GM21576 (cell line): ENCODE results near the gene RASAL3.

Experiments used
- ATAC-seq: cut with Tn5 transposase; IDR thresholded peaks from one replicate; pipeline ENCODE4 v1.9.1; 2021; ENCODE audit warnings: mild to moderate bottlenecking, moderate library complexity; ENCODE audit not compliant: unreplicated experiment

Gene RASAL3

GRCh38 chr19:15449620-15450527 lies 14.5 kb downstream of the RASAL3 start, which contains the start of gene WIZ:
TSS of gene WIZ (minus strand) at chr19:15449956. CDS start at chr19:15448307, 1,649 bp downstream.
- ATAC-seq = no peak

- ATAC-seq = no peak
These were observed 15.3 kb downstream of the RASAL3 start for GRCh38 chr19:15448778-15449619.

- no peak for ATAC-seq
These were observed 16.1 kb downstream of the RASAL3 start for GRCh38 chr19:15448044-15448777.

GRCh38 chr19:15447057-15447456 lies 17.3 kb downstream of the RASAL3 start:
- ATAC-seq = no peak

- ATAC-seq = no peak
These were observed 18.5 kb downstream of the RASAL3 start for GRCh38 chr19:15445807-15446376.

- no peak for ATAC-seq
These were observed 19.1 kb downstream of the RASAL3 start for GRCh38 chr19:15445227-15445605.

GRCh38 chr19:15444505-15445226 lies 19.7 kb downstream of the RASAL3 start:
- ATAC-seq = no peak

GRCh38 chr19:15443838-15444237 lies 20.5 kb downstream of the RASAL3 start:
- ATAC-seq = no peak

- ATAC-seq = no peak
These were observed 21.0 kb downstream of the RASAL3 start for GRCh38 chr19:15443325-15443724.

- ATAC-seq = no peak
These were observed 22.0 kb downstream of the RASAL3 start for GRCh38 chr19:15442142-15442920.

GRCh38 chr19:15441317-15441716 lies 23.0 kb downstream of the RASAL3 start:
- no peak for ATAC-seq

GRCh38 chr19:15439821-15440641 lies 24.3 kb downstream of the RASAL3 start:
- ATAC-seq = no peak

- ATAC-seq = no peak
These were observed 25.1 kb downstream of the RASAL3 start for GRCh38 chr19:15439078-15439799.

- no peak for ATAC-seq
These were observed 25.8 kb downstream of the RASAL3 start for GRCh38 chr19:15438577-15438976.

- ATAC-seq = no peak
These were observed 26.2 kb downstream of the RASAL3 start for GRCh38 chr19:15438124-15438496.

GRCh38 chr19:15437355-15438123 lies 26.8 kb downstream of the RASAL3 start:
- no peak for ATAC-seq

GRCh38 chr19:15436826-15437110 lies 27.6 kb downstream of the RASAL3 start:
- no peak for ATAC-seq
